ENCODE results near the gene ABCB9.
"Not testable (repeated sequence)": the region's sequence is repeated elsewhere in the genome, so short reads cannot be mapped to it uniquely, and the experiment has no call there.

The ABCB9 gene

DNA sequence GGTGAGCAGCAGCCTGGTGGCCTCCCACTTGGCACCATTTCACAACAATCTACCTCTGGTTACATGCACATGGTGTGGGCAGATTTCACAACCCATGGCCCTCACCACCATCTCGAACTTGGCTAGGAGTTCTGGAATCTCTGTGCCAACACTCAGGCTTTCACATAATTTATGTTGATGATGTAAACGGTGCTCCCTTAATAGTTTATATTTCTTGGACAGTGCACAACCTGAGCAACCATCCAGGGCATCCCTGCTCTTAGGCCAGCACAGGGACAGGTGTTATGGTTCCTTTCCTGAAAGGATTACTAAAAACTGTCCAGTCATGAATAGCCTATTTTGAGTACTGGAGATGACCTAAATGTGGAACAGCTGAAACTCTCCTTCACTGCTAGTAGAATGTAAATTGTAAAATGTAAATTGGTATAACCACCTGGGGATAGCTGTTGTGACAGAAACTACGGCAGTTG, 28.6 kb downstream of the ABCB9 start:
- no peak for DNase-seq (ENCODE audit: low spot score)

DNA sequence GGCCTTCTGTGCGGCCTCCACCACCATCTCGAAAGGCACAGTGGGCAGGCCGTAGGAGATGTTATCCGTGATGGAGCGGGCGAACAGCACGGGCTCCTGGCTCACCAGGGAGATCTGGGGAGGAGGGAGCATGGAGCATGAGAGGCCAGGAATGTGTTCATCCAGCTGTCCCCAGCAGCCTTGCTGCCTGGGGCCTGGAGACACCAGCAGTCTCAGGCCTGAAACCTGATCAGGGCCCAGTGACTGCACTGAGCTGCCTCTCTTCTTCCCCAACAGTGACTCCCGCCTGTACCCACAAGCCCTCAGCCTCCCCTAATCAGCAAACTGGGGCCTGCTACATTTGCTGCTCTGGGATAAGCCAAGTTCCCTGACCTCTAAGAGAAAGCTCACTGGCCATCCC, 30.9 kb downstream of the ABCB9 start:
- DNase-seq (ENCODE audit: low spot score): peak; percentile 70

DNA sequence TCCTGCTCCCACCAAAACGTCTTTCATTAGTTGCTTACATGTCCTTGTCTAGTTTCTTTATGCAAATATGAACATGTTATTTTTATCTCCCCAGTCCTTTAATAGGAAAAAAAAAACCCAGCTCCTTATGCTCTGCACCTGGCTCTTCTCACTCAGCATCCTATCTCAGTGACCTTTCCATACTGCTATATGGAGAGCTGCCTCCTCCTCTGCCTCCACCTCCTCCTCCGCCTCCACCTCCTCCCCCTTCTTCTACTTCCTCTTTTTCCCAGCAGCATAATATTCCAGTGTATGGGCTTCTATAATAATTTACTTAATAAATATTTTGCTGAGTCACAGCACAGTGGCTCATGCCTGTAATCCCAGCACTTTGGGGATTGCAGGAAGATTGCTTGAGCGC, 31.5 kb downstream of the ABCB9 start:
- DNase-seq (ENCODE audit: low spot score): no peak

DNA sequence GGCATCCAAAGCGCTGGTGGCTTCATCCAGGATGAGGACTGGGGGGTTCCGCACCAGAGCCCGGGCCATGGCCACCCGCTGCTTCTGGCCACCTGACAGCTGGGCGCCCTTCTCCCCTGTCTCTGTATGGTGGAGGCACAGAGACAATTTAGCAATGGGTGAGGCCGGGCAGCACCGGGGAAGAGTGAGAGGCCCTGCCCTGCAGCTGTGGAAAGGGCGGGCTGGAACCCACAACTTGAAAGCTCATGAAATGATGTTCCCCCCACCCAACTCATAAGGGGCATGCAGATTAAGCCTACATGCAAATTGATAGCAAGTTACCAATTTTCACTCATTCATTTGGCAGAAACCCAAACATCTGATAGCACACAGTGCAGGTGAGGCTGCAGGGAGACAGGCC, 34.1 kb downstream of the ABCB9 start:
- DNase-seq (ENCODE audit: low spot score): peak; percentile 40

DNA sequence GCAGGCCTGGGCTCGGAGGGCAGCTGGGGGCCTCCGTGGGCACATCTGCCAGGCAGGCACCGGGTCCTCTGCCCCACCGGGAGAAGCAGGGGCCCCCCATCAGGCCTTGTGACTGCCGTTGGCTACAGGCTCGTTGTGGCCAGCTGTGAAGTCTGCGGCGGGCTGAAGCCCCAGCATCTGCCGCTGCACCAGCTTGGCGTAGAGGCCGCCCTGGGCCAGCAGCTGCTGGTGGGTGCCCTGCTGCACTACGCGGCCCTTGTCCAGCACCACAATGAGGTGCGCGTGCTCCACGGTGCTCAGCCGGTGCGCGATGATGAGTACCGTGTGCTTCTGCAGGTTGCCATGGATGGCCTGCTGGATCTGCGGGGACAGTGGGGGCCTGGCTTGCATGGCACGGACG, 36.5 kb downstream of the ABCB9 start:
- DNase-seq (ENCODE audit: low spot score): peak; percentile 45

DNA sequence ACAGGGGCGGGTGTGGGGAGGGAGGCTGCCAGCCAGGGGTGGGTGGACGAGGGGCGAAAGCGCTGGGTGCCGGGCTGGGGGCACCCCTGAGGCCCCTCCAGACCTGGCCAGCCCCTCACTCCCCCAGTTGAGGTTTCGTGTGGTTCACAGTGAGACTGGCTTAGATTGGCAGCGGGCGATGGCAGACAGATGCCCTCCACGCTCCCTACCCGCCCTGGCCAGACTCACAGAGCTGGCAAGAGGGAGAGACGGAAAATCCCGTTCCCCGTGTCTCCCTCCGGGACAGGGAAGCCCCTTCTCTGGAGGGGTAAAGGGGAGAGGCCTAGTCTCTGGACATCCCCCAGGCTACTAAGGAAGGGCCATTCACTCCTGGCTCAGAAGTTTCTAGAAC, 37.1 kb downstream of the ABCB9 start:
- DNase-seq (ENCODE audit: low spot score): no peak

DNA sequence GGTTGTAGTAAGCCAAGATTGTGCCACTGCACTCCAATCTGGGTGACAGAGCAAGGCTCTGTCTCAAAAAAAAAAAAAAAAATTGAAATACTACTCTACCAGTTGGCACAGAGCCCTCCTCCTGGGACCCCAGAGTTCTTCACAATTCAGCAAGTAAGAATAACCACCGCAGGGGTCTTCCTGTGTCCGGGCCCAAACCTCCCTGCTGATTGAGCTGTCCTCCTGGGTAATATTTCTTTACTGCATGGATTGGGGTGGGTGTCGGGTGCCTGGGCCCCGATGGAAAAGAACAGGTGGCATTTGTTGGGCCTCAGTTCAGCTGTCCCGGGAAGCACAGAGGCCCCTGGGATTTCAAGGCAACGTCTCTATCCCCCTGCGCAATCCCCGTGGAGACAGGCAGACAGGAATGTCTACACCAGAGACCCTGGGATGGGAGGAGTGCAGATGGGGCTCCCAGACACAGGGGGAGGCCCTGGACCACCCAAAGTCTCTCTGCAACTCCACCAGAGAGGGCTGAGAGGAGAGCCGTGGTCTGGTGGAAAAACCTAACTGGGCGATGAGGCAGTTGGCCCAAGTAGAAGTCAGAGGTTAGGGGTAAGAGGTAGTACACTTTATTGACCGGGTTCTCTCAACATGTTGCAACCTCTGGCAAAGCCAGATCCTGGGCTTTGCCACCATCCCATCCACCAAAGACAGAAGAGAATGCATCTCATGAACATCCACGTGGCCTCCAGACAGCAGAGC, 37.7 kb downstream of the ABCB9 start:
- peak; percentile 67 for DNase-seq (ENCODE audit: low spot score)

DNA sequence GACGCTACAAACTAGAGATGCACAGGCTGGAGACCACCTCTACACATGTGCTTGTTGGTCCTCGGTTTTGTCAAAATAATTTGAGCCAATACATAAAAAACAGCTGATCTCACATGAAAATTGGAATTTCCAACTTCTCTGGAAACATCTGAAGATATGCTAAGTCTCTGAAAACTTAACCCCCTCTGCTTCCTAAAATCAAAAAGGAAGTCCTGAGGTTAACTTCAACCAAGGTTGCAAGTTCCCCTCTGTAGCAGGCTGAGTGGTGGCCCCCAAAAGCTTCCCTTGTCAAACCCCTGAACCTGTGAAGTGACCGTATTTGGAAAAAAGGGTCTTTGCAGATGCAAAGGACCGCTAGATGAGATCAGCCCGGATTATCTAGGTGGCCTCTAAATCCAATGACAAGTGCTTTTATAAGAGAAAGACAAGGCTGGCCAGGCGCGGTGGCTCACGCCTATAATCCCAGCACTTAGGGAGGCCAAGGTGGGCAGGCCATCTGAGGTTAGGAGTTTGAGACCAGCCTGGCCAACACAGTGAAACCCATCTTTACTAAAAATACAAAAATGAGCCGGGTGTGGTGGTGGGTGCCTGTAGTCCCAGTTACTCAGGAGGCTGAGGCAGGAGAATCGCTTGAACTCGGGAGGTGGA, 38.4 kb downstream of the ABCB9 start:
- peak; percentile 47 for DNase-seq (ENCODE audit: low spot score)

DNA sequence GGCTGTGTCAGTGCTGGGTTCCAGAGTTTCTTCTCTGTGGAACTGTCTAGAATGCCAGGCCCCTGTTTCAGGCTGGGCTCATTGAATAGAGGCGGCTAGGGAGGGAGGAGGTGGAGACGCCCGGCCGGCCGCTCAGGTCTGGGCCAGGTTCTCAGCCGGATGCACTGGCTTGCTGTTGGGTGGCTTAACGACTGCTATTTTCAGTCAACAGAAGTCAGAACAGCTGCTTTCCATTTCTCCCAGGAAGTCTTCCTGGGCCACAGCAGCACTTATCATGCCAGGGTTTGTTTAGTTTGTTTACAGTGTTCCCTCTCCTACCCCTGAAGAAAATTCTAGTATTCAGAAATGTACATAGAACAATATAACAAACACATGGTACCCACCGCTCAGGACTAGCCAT, 44.3 kb downstream of the ABCB9 start:
- no peak for DNase-seq (ENCODE audit: low spot score)

DNA sequence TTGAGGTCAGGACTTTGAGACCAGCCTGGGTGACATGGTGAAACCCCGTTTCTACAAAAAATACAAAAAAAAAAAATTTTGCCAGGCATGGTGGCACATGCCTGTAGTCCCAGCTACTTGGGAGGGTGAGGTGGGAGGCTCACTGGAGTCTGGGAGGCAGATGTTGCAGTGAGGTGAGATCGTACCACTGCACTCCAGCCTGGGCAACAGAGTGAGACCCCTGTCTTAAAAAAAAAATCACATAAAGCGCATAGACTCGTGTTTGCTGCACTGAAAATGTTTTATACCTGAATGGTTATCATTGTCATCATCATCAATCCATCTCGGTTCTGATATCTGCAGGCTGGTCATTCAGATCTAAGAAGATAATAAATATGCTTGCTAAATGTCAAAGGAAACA, 45.6 kb downstream of the ABCB9 start:
- no peak for DNase-seq (ENCODE audit: low spot score)

DNA sequence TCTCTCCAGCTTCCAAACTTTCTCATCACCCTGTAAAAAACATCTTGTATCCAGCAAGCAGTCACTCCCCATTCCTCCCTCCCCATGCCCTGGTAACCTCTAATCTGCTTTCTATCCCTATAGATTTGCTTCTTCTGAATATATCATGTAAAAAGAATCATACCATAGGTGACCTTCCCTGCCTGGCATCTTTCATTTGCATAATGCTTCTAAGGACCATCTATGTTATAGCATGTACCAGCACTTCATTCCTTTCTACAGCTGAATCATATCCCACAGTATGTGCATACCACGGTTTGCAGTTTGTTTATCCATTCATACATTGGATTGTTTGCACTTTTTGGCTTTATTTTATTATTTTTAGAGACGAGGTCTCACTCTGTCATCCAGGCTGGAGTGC, 47.4 kb downstream of the ABCB9 start:
- DNase-seq (ENCODE audit: low spot score): no peak

DNA sequence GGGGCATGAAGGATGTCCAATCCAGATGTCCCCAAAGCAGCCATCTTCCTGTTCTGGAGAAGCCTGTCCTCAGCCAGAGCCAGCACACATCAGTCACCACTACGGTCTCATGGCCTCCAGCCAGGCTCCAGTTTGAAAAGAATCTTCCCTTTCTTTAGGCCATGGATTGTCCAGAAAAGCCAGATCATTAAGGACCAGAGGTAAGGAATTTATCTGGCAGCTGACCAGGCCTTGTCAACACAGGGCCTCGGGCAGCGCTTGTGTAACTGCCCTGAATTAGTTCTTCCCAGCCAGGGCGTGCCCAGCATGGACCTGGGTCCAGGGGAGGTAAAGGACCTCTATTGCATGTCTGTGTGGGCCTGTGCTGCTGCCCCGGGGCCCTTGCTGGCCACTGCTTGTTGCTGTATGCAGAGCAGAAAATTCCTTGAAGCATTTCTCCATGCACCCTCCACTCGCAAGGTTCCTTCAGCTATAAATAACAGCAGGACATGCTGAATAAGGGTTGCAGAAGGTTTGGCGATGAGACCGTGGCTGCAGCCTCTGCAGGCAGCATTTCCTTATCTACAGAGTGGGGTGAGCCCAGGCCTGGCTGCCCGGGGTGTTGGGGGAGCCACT, 48.6 kb downstream of the ABCB9 start:
- no peak for DNase-seq (ENCODE audit: low spot score)

DNA sequence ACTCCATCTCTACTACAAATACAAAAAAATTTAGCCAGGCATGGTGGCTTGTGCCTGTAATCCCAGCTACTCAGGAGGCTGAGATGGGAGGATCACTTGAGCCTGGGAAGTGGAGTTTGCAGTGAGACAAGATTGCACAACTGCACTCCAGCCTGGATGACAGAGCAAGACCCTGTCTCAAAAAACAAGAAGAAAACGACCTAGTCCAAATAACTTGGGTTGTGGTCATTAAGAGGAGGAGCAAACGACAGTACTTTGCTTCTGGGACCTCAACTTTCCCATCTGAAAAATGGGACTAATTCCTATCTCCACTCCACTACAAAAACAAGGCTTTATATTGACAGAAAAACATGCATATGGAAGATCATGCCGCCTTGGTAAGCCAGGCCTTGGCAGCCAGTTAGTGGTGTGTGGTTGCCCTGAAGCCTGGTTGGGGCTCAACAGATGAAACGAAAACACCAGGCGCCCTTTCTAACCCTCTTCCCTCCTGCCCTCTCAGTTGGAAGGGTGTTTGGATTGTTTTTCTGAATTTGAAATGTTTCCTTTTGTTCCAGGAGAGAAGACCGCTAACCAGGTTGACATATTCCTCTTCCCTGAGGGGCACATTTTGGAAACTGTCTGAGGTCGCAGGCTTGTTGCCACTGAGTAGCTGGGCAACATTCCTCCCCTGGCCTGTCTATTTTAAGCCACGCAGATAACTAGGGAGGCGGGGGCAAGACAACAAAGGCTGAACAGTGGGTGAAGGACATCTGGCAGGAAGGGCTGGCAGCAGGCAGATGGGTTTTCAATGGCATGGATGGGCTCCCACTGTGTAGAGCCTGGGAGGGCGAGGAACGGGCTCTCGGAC, 56.6 kb downstream of the ABCB9 start:
- DNase-seq (ENCODE audit: low spot score): peak; percentile 71

DNA sequence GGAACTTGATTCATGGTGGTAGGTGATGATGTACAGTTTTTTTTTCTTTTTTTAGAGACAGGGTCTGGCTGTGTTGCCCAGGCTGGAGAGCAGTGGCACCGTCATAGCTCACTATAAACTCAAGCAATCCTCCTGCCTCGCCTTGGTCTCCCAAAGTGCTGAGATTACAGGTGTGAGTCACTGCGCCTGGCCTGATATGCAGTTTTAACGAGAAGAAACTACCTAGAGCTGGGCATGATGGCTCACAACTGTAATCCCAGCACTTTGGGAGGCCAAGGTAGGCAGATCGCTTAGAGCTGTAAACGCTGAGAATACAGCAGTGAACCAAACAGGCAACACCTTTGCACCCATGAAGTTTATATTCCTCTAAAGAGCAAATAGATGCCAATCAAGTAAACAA, 57.3 kb downstream of the ABCB9 start:
- no peak for DNase-seq (ENCODE audit: low spot score)

DNA sequence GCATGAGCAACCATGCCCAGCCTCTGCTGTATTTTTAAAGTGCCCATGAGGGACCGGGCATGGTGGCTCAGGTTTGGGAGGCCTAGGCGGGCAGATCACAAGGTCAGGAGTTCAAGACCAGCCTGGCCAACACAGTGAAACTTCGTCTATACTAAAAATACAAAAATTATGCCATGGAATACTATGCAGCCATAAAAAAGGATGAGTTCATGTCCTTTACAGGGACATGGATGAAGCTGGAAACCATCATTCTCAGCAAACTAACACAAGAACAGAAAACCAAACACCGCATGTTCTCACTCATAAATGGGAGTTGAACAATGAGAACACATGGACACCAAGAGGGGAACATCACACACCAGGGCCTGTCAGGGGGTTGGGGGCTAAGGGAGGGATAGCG, 61.0 kb downstream of the ABCB9 start:
- not testable (repeated sequence) for DNase-seq (ENCODE audit: low spot score)

DNA sequence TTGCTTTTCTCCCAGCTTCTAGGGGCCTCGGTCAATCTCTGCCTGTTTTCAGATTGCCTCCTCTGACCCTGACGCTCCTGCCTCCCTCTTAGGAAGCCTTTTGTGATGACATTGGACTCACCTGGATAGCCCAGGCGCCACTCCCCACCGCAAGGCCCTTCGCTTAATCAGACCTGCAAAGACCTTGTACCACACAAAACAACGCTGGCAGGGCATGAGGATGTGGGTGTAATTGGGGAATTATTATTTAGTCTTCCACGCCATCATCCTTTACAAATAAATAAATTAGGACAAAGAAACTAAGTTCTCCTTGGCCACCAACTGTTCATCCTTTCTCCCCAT, 62.6 kb downstream of the ABCB9 start:
- no peak for DNase-seq (ENCODE audit: low spot score)

DNA sequence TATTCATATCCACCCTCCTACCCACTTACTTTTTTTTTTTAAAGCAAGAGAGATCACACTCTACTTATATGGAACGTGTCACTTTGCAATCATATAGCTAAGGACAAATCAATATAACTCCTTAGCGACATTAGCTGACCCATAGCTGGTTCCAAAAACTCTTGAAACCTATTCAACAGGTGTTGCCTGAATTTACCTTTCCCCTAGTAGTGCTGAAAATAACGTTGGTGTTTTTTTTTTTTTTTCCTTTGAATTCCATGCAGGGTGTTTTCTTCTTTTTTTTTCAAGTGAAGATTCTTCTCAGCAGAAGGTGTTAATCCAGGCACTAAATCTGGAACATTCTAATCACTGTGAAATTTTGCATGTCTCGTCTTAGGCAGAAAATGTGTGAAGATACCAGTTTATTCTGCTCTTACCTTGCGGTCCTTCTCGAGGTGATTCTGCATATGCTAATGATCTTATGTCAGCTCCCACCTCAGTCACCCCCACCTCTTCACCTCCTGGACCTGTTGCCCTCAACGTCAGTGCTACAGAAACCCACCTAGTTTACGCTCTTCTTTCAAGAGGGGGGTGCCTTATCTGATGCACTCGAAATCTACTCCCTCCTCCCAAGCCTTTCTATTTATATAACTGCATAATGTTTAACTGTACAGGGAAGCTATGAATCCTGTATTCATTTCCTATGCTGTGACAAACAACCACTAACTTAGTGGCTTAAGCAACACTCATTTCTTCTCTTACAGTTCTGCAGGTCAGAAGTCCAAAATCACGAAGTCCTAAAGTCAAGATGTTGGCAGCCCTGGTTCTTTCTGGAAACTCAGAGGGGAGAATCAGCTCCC, 63.2 kb downstream of the ABCB9 start:
- DNase-seq (ENCODE audit: low spot score): no peak

DNA sequence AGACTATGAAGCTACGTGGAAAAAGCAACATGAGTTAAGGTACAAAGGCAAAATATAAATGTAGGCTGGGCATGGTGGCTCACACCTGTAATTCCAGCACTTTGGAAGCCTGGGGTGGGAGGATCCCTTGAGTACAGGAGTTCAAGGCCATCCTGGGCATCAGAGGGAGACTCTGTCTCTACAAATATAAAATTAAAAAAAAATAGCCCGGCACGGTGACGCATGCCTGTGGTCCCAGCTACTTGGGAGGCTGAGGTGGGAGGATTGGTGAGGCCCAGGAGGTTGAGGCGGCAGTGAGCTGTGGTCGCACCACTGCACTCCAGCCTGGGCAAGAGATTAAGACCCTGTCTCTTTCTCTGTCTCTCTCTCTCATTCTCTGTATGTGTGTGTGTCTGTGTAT, 66.4 kb downstream of the ABCB9 start:
- DNase-seq (ENCODE audit: low spot score): no peak

DNA sequence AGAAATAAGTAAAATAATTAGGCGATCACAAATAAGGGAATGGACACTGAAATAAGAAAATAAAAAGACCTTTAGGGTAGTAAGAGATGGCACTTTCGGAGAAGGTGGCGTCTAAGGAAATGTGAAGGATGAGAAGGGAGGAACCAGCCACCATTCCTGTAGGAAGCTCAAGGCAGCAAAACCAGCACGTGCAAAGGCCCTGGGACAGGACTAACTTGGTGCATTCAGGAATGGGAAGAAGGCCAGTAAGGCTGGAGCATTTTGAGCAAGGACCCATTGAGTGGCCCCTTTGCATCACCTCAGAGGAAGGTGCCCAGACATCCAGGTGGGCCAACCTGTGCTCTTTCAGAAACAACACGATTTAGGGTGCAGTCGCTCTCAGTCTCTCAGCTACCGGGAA, 69.6 kb downstream of the ABCB9 start:
- DNase-seq (ENCODE audit: low spot score): no peak

DNA sequence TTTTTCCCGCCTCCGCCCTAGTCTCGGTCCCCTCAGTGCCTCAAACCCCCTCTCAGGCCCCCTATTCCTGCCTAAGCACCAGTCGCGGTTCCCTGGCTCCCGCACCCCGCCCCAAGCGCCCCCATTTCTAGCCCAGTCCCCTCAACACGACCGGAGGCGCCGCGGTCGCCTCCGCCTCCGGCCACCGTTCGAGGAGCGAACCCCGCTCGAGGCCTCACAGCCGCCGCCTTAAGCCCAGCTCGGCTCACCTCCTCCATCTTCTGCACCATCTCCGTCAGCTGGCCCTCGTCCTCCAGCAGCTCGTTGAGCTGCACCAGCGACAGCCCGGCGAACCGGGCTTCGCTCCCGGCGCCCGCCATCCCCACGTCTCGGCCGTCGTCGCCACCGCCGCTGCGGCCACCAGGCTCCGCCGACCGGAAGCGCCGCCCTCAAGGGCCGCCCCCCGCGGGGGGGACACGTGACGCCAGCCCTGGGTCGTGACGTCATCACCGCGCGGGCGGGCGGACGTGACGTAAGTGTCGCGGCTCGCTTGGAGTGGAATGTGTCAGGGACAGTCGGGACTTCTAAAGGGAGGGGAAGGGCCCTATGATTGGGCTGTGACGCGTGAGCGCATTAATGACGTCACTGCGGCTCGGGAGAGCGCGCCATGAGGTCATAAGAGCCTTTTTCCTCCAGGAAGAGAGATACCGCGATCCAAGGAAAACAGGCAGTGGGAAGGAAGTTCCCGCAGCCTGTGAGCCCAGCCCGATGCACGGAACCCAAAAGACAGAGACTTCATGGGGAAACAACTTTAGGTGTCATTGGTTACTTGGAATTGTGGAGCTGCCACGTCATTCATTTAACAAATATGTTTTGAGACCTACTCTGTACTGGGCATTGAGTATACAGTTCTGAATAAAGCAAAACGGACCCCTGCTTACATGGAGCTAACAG, 70.3 kb downstream of the ABCB9 start, which contains the start of gene VPS37B:
Gene VPS37B (minus strand): TSS at position 421 of the 933 bp plus-strand sequence. CDS start 62 bp downstream, at position 359.
- peak; percentile 93 for DNase-seq (ENCODE audit: low spot score)

All from ecto neural progenitor cell (in vitro differentiated cells).